Natural killer cell (primary cell): ENCODE data around the gene NAXD. TPM values are rescaled to one million over a fixed set of nuclear protein-coding genes. Genes with fewer than 3 reads are reported as not detected.

Experiments used
- ATAC-seq, 3 donors: fragments of 150-1000 bp in 2 of 3; fragments of 200-7000 bp in 1 of 3; cut with Tn5 transposase; 1 replicate in 1 of 3; 2 replicates in 2 of 3; pipeline ENCODE4 v1.10.0; 2021; ENCODE audit warnings: mild to moderate bottlenecking in 2 of 3, moderate library complexity in 2 of 3
- DNase-seq, 2 donors: peaks; one replicate each; pipeline versions ENCODE4 v3.0.0 to v3.0.0-alpha.2; 2013 to 2021; ENCODE audit warnings: mixed read lengths in 1 of 2
- H3K27ac ChIP-seq: one replicate; pipeline ENCODE4 v1.5.1; 2013; ENCODE audit warnings: mild to moderate bottlenecking, low read length
- H3K27me3 ChIP-seq: one replicate; pipeline ENCODE4 v1.6.1; 2013; ENCODE audit warnings: low read length; ENCODE audit not compliant: control insufficient read depth, insufficient read depth
- H3K36me3 ChIP-seq: one replicate; pipeline ENCODE4 v1.6.1; 2013; ENCODE audit warnings: low read length; ENCODE audit not compliant: control insufficient read depth, insufficient read depth
- H3K4me1 ChIP-seq: one replicate; pipeline ENCODE4 v1.6.1; 2013; ENCODE audit warnings: low read length; ENCODE audit not compliant: control insufficient read depth, insufficient read depth
- H3K4me3 ChIP-seq: one replicate; pipeline ENCODE4 v1.5.1; 2013; ENCODE audit warnings: low read length
- H3K9me3 ChIP-seq: one replicate; pipeline ENCODE4 v1.6.1; 2013; ENCODE audit warnings: low read length; ENCODE audit not compliant: control insufficient read depth, insufficient read depth
- H3K27ac Mint-ChIP-seq, 2 donors: one replicate each; pipeline ENCODE4 v1.8.0; 2022; ENCODE audit warnings: mild to moderate bottlenecking in 2 of 2, mixed read lengths in 2 of 2, moderate library complexity in 1 of 2
- H3K27me3 Mint-ChIP-seq, 2 donors: one replicate each; pipeline ENCODE4 v1.8.0; 2022; ENCODE audit warnings: low read depth in 2 of 2, mixed read lengths in 2 of 2
- H3K36me3 Mint-ChIP-seq: one replicate; pipeline ENCODE4 v1.8.0; 2022; ENCODE audit warnings: mixed read lengths
- H3K4me1 Mint-ChIP-seq, 2 donors: one replicate each; pipeline ENCODE4 v1.8.0; 2022; ENCODE audit warnings: mixed read lengths in 2 of 2
- H3K4me3 Mint-ChIP-seq: one replicate; pipeline ENCODE4 v1.8.0; 2022; ENCODE audit warnings: mild to moderate bottlenecking, moderate library complexity, mixed read lengths
- H3K9me3 Mint-ChIP-seq, 2 donors: one replicate each; pipeline ENCODE4 v1.8.0; 2022; ENCODE audit warnings: mixed read lengths in 2 of 2
- WGBS: methylation state at CpG from one replicate; pipeline ENCODE4 v1.1.7; 2013; ENCODE audit warnings: missing lambda C conversion rate; ENCODE audit not compliant: insufficient coverage; 5-methylcytosine and 5-hydroxymethylcytosine counted together
- intact Hi-C: fragments of 100-400 bp; cut with micrococcal nuclease; formaldehyde crosslinking; loops from one replicate; pipeline ENCODE4 v1.14.2; 2022
- total RNA-seq, 4 donors: library from RNA; stranded (reverse); fragments of 120-200 nt in 1 of 4; gene quantifications; one replicate each; pipeline versions ENCODE4 v1.2.3 to v1.2.4, GENCODE V29; 2013 to 2022
- TF ChIP-seq, protein P1 (sequence below): fragments of 200-600 bp; IDR thresholded peaks from one replicate; pipeline ENCODE4 v1.8.0; 2022; ENCODE audit warnings: antibody characterized with exemption

The NAXD gene
- total RNA-seq, 3 donors from 2014 or later (not counting 1 experiment from before 2014, with no cell fraction given), result 6.8 to 14.0 (median 12.0) TPM

DNA sequence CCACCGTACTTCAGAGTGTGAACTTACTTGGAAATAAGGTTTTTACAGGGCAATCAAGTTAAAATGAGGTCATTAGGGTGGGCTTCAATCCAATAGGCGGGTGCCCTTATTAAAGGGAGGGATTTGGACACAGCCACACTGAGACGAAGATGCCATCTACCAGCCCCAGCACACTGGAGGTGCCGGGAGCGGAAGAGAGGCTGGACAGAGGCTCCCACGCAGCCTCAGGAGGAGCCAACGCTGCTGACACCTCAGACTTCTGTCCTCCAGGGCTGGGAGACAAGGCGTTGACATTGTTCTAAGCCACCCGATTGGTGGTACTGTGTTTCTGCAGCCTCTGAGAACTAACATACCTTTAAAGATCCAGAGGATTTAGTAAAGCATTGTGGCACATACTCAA lies 41.2 kb upstream of the NAXD start:
- DNase-seq (no peak), ATAC-seq (no peak)
- Histone ChIP-seq H3K4me3 (no peak overlapping the region), H3K36me3 (no peaks in the 10 kb centered on the region), H3K27me3 (no peaks in the 10 kb centered on the region), H3K4me1 (peaks cover 10% of the 10 kb centered on the region), H3K27ac (no peak overlapping the region), H3K9me3 (no peaks in the 10 kb centered on the region)
- no peaks in the 10 kb centered on the region for H3K9me3 Mint-ChIP-seq
- intact Hi-C loops, result no loop called here
- H3K27ac Mint-ChIP-seq, result no peak overlapping the region
- TF ChIP-seq, protein P1, sequence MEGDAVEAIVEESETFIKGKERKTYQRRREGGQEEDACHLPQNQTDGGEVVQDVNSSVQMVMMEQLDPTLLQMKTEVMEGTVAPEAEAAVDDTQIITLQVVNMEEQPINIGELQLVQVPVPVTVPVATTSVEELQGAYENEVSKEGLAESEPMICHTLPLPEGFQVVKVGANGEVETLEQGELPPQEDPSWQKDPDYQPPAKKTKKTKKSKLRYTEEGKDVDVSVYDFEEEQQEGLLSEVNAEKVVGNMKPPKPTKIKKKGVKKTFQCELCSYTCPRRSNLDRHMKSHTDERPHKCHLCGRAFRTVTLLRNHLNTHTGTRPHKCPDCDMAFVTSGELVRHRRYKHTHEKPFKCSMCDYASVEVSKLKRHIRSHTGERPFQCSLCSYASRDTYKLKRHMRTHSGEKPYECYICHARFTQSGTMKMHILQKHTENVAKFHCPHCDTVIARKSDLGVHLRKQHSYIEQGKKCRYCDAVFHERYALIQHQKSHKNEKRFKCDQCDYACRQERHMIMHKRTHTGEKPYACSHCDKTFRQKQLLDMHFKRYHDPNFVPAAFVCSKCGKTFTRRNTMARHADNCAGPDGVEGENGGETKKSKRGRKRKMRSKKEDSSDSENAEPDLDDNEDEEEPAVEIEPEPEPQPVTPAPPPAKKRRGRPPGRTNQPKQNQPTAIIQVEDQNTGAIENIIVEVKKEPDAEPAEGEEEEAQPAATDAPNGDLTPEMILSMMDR, result no peak
- peaks cover 0 to 10% of the 10 kb centered on the region in 2 donors for H3K4me1 Mint-ChIP-seq
- H3K27me3 Mint-ChIP-seq, result peaks cover 32 to 48% of the 10 kb centered on the region in 2 donors
- WGBS, result 86% methylated on average over 9 of the region's 9 CpGs
- H3K36me3 Mint-ChIP-seq, result no peaks in the 10 kb centered on the region
- no peak overlapping the region for H3K4me3 Mint-ChIP-seq

DNA sequence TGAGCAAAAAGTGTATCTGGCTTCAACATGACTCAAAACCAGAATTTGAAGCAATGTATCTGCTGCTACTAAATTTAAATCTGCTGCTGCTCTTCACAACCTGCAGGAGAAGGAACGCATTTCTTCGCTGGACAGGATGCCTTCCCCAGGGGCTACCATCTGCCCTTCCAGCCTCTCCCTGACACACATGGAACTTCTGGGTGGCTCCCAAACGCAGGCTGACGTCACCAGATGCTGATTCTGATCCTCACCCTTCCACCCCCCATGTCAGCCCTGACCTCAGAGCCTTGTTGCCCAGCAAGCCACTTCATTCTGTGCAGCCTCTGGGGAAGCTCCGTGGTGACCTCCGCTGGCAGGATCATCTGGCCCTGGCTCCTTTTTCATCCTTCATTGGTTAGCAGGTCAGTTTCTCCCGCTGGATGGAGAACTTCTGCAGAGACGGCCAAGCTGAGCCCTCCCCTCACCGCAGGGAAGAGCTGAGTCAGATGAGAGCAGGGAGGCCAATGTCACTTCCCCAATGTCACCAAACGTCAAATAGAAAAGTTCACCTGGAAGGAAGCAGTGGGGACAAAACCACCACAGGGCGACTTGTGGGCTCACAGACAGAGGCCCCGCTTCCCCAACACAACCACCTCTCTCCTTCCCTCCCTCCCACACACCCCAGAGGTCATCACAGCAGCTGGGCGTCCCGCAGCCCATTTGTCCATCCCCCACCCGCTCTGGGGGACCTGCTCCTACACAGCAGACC lies 39.8 kb upstream of the NAXD start:
- intact Hi-C loops, result no loop called here
- Mint-ChIP-seq H3K36me3 (no peaks in the 10 kb centered on the region), H3K9me3 (no peaks in the 10 kb centered on the region), H3K27me3 (peaks cover 28 to 48% of the 10 kb centered on the region in 2 donors), H3K27ac (no peak overlapping the region), H3K4me3 (no peak overlapping the region), H3K4me1 (peaks cover 0 to 10% of the 10 kb centered on the region in 2 donors)
- no peak overlapping the region for H3K27ac ChIP-seq
- TF ChIP-seq, protein P1, result no peak
- ATAC-seq (peak in 1 of 3 donors; percentile 20), DNase-seq (no peak)
- H3K27me3 ChIP-seq, result no peaks in the 10 kb centered on the region
- WGBS, result 13% methylated on average over 15 of the region's 15 CpGs
- peaks cover 10% of the 10 kb centered on the region for H3K4me1 ChIP-seq
- H3K36me3 ChIP-seq, result no peaks in the 10 kb centered on the region
- no peak overlapping the region for H3K4me3 ChIP-seq
- H3K9me3 ChIP-seq, result no peaks in the 10 kb centered on the region

DNA sequence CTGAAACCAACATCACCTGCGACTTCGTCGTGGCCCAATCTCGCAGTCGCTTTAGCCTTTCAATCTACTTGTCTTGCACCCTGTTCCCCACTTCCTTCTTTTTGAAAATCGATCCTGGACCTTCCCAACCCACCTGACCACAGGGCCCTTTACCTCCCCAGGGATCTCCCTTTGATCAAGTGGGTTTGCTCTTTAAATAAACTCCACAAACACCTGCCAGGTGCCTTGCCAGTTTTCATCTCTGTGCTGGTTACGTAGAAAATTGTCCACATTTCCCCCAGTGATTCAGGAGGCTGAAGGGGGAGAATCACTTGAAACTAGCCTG lies 39.3 kb upstream of the NAXD start:
- ATAC-seq, result no peak
- 17% methylated on average over 7 of the region's 7 CpGs for WGBS
- H3K4me3 ChIP-seq, result no peak overlapping the region
- Mint-ChIP-seq H3K27ac (no peak overlapping the region), H3K4me3 (no peak overlapping the region), H3K4me1 (peaks cover 0 to 10% of the 10 kb centered on the region in 2 donors), H3K36me3 (no peaks in the 10 kb centered on the region), H3K9me3 (no peaks in the 10 kb centered on the region), H3K27me3 (peaks cover 28 to 48% of the 10 kb centered on the region in 2 donors)
- H3K4me1 ChIP-seq, result peaks cover 10% of the 10 kb centered on the region
- H3K27ac ChIP-seq, result no peak overlapping the region
- no peaks in the 10 kb centered on the region for H3K9me3 ChIP-seq
- no peaks in the 10 kb centered on the region for H3K27me3 ChIP-seq
- intact Hi-C loops, result no loop called here
- TF ChIP-seq, protein P1, result no peak
- DNase-seq, result no peak
- H3K36me3 ChIP-seq, result no peaks in the 10 kb centered on the region
